GM18499 (cell line): ENCODE measurements around the gene FNDC11.

Source experiments
- ATAC-seq: cut with Tn5 transposase; IDR thresholded peaks from one replicate; pipeline ENCODE4 v1.9.1; 2021; ENCODE audit warnings: moderate number of reproducible peaks; ENCODE audit not compliant: insufficient read depth, unreplicated experiment

FNDC11 gene

GRCh38 chr20:63522981-63523611, 30.9 kb upstream of the FNDC11 start:
- ATAC-seq: no peak

GRCh38 chr20:63525185-63525584, 28.8 kb upstream of the FNDC11 start:
- no peak for ATAC-seq

- ATAC-seq: no peak
Observed at GRCh38 chr20:63525971-63526370, 28.0 kb upstream of the FNDC11 start.

DNA sequence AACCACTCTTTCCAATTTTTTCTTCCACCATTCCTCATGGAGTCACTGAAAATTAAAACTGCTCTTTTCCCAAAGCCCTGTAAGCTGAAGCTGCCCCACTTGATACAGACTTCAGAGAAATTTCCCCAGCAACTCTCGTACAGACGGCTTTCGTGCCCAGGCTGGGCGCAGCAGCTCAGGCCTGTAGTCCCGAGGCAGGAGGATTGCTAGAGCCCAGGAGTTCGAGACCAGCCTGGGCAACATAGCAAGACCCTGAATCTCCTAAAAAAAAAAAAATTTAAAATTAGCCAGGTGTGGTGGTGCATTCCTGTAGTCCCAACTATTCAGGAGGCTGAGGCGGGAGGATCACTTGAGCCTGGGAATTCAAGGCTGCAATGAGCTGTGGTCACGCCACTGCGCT, 26.8 kb upstream of the FNDC11 start:
- no peak for ATAC-seq

DNA sequence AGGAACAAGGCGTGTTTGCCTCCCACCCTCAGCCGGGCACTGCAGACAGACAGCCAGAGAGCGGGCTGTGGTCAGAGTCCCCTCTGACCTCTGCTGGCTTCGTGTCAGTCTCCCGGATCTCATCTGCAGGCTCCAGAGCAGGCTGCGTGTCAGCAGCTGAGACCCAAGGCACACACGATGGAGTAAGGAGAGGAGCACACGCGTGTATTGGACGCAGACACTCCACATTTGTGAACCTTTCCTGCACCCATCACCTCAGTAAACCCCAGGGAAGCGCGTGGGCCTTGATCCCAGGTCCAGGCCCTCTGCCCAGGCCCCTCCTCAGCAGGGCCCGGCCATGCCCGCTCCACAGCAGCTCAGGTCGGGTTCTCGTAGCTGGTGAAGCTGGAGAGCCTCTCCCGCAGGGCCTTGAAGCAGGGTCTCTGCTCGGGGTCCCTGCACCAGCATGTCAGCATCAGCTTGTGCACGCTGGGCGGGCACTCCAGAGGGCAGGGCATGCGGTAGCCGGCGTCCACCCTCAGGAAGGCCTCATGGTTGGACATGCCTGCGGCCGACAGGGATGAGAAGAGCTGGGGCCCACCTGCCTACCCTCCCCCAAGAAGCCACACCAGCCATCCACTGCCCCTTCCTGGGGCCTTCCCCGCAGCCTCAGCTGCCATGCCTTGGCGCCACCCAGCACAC, 24.6 kb upstream of the FNDC11 start:
- ATAC-seq: no peak

DNA sequence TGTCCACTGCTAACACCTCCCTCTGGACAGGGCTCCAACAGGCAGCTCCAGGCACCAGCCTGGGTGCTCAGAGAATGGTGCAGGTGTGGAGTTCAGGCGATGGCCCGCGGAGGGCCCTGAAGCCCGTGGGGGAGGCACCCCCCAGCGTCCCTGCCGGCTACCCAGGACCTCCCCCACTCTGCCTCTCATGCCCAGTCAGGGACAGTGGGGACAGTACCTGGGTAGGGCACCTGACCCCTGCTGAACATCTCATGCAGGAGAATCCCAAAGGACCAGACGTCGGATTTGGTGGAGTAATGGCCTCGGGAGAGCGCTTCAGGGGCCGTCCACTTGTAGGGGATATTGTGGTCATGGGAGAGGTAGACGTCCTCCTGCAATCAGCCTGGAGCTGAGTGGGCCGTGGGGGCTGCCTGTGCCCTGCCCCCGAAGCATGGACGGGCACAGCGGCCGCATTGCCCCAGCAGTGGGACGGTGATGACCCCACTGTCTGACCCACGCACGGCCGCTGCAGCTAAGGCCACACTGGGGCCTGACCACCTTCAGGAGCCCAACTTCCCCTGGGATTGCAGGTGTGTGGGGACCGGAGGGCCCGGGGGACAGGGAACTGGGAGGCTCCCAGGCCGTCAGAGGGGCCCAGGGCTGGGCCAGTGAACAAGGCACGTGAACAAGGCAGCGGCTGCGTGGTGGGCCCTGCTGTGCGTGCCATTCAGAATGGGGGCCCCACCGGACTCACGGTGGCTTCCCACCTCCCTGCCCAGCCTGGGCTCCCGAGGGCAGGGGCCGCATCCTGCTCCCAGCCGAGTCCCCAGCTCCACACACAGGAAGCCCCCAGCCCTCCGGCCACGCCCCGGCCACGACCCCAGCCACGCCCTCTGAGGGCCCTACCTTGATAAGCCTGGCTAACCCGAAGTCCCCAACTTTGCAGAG, 23.8 kb upstream of the FNDC11 start:
- no peak for ATAC-seq

- no peak for ATAC-seq
Observed at GRCh38 chr20:63530788-63531160, 23.2 kb upstream of the FNDC11 start.

GRCh38 chr20:63531686-63532448, 22.1 kb upstream of the FNDC11 start:
- ATAC-seq: no peak

DNA sequence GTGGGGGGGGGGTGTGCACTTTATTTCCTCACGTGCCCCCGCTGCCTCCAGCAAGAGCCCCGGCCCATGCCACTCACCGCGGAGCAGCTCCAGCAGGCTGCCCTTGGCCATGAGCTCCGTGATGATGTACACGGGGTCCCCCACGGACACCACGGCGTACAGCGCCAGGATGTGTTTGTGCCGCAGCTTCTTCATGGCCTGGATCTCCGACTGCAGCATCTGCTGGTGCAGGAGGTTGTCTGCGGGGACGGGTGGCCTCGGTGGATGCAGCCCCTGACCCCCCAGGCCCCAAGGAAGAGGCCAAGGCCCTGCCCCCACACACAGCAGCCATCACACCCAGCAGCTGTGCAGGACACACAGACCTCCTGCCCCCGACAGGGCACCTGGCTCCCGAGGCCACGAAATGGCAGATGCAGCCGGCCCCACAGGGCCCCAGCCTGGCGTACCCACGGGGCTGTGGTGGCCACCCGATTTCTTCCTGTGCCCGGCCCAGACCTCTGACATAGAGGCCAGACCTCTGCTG, 21.4 kb upstream of the FNDC11 start:
- no peak for ATAC-seq

DNA sequence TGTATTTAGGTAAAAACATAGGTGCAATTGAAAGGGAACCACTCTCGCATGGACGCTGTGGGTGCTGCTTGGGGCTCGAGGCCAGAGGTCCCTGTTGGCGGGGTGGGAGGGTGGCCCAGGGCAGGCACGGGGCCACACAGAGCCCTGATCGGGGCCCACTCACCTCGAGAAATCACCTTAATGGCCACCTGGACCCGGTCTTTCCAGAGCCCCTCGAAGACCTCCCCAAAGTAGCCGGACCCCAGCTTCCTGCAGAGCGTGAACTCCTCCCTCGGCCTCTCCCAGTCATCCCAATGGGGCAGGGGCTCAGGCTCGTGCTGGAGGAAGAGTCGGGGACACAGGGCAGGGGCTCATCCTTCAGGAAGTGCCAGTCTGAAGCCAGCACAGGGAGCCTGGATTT, 20.6 kb upstream of the FNDC11 start:
- no peak for ATAC-seq

- ATAC-seq: no peak
Observed at GRCh38 chr20:63533871-63534393, 20.0 kb upstream of the FNDC11 start.

GRCh38 chr20:63534427-63534830, 19.5 kb upstream of the FNDC11 start:
- ATAC-seq: no peak

DNA sequence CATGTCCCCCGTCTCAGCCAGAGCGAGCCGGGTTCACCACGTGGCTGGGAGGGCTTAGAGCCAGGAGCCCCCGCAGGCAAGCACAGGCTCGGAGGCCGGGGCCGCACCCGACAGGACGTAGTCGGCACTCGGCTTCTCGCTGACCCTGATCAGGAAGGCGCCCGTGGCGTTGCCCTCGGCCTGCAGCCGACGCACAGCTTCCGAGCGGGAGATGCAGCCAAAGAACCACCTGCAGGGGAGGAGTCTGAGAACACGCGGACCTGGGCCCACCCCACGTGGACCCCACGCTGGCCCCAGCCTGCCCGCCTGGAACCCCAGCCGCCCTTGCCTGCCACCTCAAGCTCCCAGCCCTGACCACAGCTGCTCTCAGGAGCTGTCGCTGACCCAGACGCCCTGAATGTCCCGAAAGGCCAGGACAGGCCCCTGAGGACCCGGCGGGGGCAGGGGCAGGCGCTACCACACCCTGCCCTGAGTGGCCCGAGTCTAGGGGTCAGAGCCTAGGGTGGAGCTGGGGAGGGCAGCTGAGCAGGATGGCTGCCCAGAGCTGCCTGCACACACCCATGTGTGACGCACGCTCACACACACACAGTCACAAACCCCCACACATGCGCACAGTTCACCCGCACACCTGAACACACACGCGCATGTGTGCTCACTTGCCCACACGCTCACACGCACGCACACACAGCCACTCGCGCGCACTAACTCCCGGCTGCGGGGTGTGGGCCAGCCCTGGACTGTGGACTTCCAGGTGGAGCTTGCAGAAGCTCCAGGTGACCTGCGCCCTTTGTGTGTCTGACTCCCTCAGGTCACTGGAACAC, 18.9 kb upstream of the FNDC11 start:
- ATAC-seq: no peak

GRCh38 chr20:63536241-63536977, 17.6 kb upstream of the FNDC11 start:
- no peak for ATAC-seq

- ATAC-seq: no peak
Observed at GRCh38 chr20:63536997-63537524, 16.9 kb upstream of the FNDC11 start, which contains the start of gene PTK6. Gene PTK6, minus strand, starts transcription at chr20:63537376. Its CDS starts 62 bp downstream, at chr20:63537314.

- peak; percentile 57 for ATAC-seq
Observed at GRCh38 chr20:63537525-63538203, 16.3 kb upstream of the FNDC11 start.

DNA sequence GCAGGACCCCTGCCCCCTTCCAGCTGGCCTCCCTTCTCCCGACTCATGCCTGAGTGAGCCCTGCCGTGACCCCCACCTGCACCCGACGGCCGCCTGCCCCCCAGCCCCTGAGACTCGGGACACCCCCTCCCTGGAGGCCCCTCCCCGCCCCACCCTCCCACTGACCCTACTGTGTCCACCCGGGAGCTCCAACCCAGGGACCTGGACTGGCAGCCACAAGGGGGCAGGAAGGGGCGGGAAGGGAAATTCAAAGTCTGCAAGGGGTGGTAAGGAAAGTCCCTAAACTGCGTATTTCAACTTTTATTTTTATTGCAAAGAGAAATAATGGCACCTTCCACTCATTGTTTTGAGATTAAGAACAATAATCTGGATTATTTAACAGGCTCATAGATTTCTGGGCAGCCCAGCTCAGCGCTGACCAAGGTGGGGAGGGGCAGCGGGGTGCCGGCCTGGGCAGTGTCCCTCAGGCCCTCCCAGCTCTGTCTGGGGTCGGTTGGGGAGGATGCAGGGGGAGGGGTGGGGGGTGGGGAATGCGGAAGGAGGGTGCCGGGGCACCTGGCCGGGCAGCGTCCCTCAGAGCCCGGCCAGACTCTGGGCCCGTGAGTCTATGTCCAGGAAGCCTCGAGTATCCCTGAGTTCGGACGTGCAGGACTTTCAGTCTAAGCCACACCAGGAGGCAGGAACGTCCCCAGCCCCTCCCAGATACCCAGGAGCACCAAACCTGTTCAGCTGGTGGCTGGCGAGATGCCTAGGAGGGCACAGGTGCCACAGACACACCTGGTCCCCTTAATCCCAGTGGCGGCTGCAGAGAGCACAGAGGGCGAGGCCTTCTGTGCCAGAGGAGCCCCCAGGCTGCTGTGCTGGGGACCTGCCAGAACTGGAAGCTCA, 15.5 kb upstream of the FNDC11 start:
- ATAC-seq: no peak
